HEK293 (cell line): ENCODE measurements around the gene DCHS1.
A peak's percentile ranks its signal among the peaks of the same experiment; 100 is the strongest.

Source experiments
- HOXD13 ChIP-seq: sonication (generic); formaldehyde crosslinking; IDR thresholded peaks from 2 replicates; pipeline ENCODE4 v1.8.0; 2022; ENCODE audit warnings: missing genetic modification reagents, borderline replicate concordance
- KLF1 ChIP-seq: fragments of 450-650 bp; formaldehyde crosslinking; IDR thresholded peaks from 2 replicates; pipeline ENCODE4 v1.5.1; 2016; ENCODE audit warnings: missing biosample characterization, missing genetic modification characterization
- KLF7 ChIP-seq: fragments of 450-650 bp; formaldehyde crosslinking; IDR thresholded peaks from 2 replicates; pipeline ENCODE4 v1.5.1; 2016; ENCODE audit warnings: missing biosample characterization, missing genetic modification characterization, borderline replicate concordance
- PRDM1 ChIP-seq: fragments of 450-650 bp; formaldehyde crosslinking; IDR thresholded peaks from 2 replicates; pipeline ENCODE4; 2016; ENCODE audit warnings: missing biosample characterization, missing genetic modification characterization
- PRDM2 ChIP-seq: fragments of 450-650 bp; formaldehyde crosslinking; IDR thresholded peaks from 2 replicates; pipeline ENCODE4 v1.5.1; 2016; ENCODE audit warnings: missing biosample characterization, missing genetic modification characterization, borderline replicate concordance
- REPIN1 ChIP-seq: fragments of 450-650 bp; formaldehyde crosslinking; IDR thresholded peaks from 2 replicates; pipeline ENCODE4 v1.5.1; 2017; ENCODE audit warnings: missing biosample characterization, missing genetic modification characterization, low read depth
- SETDB1 ChIP-seq: IDR thresholded peaks from one replicate; pipeline ENCODE4 v1.6.1; 2017; ENCODE audit warnings: mild to moderate bottlenecking, low read length, moderate library complexity, mixed read lengths; ENCODE audit not compliant: insufficient read length
- ZBTB17 ChIP-seq: fragments of 450-650 bp; formaldehyde crosslinking; IDR thresholded peaks from 2 replicates; pipeline ENCODE4 v1.5.1; 2016; ENCODE audit warnings: missing biosample characterization, missing genetic modification characterization
- ZBTB20 ChIP-seq: fragments of 450-650 bp; formaldehyde crosslinking; IDR thresholded peaks from 2 replicates; pipeline ENCODE4 v1.5.1; 2016; ENCODE audit warnings: missing biosample characterization, missing genetic modification characterization
- ZBTB6 ChIP-seq: fragments of 450-650 bp; formaldehyde crosslinking; IDR thresholded peaks from 2 replicates; pipeline ENCODE4 v1.5.1; 2017; ENCODE audit warnings: missing biosample characterization, missing genetic modification characterization
- ZNF211 ChIP-seq: fragments of 450-650 bp; formaldehyde crosslinking; IDR thresholded peaks from 2 replicates; pipeline ENCODE4 v1.5.1; 2016; ENCODE audit warnings: low read depth, missing biosample characterization, missing genetic modification characterization
- ZNF223 ChIP-seq: fragments of 450-650 bp; formaldehyde crosslinking; IDR thresholded peaks from 2 replicates; pipeline ENCODE4 v1.5.1; 2016; ENCODE audit warnings: missing biosample characterization, missing genetic modification characterization
- ZNF23 ChIP-seq: fragments of 450-650 bp; formaldehyde crosslinking; IDR thresholded peaks from 2 replicates; pipeline ENCODE4 v1.5.1; 2016; ENCODE audit warnings: missing biosample characterization, missing genetic modification characterization, borderline replicate concordance
- ZNF239 ChIP-seq: fragments of 450-650 bp; formaldehyde crosslinking; IDR thresholded peaks from 2 replicates; pipeline ENCODE4 v1.5.1; 2016; ENCODE audit warnings: missing biosample characterization, missing genetic modification characterization
- ZNF24 ChIP-seq: fragments of 450-650 bp; formaldehyde crosslinking; IDR thresholded peaks from 2 replicates; pipeline ENCODE4 v1.5.1; 2016; ENCODE audit warnings: missing biosample characterization, missing genetic modification characterization
- ZNF350 ChIP-seq: fragments of 450-650 bp; formaldehyde crosslinking; IDR thresholded peaks from 2 replicates; pipeline ENCODE4 v1.5.0; 2017; ENCODE audit warnings: missing biosample characterization, mild to moderate bottlenecking, missing genetic modification characterization
- ZNF37A ChIP-seq: fragments of 450-650 bp; IDR thresholded peaks from 2 replicates; pipeline ENCODE4 v1.5.1; 2018; ENCODE audit warnings: missing biosample characterization, missing genetic modification characterization
- ZNF391 ChIP-seq: fragments of 450-650 bp; formaldehyde crosslinking; IDR thresholded peaks from 2 replicates; pipeline ENCODE4 v1.5.1; 2016; ENCODE audit warnings: low read depth, missing biosample characterization, missing genetic modification characterization, borderline replicate concordance
- ZNF398 ChIP-seq: fragments of 450-650 bp; formaldehyde crosslinking; IDR thresholded peaks from 2 replicates; pipeline ENCODE4 v1.5.1; 2017; ENCODE audit warnings: missing biosample characterization, missing genetic modification characterization
- ZNF501 ChIP-seq: fragments of 450-650 bp; formaldehyde crosslinking; IDR thresholded peaks from 2 replicates; pipeline ENCODE4 v1.5.1; 2016; ENCODE audit warnings: missing biosample characterization, missing genetic modification characterization
- ZNF571 ChIP-seq: fragments of 450-650 bp; formaldehyde crosslinking; IDR thresholded peaks from 2 replicates; pipeline ENCODE4 v1.5.0; 2017; ENCODE audit warnings: missing biosample characterization, missing genetic modification characterization
- ZNF600 ChIP-seq: fragments of 450-650 bp; formaldehyde crosslinking; IDR thresholded peaks from 2 replicates; pipeline ENCODE4 v1.5.1; 2016; ENCODE audit warnings: missing biosample characterization, missing genetic modification characterization
- ZNF654 ChIP-seq: fragments of 450-650 bp; formaldehyde crosslinking; IDR thresholded peaks from 2 replicates; pipeline ENCODE4 v1.5.1; 2016; ENCODE audit warnings: low read depth, missing biosample characterization, missing genetic modification characterization
- ZNF660 ChIP-seq: fragments of 450-650 bp; IDR thresholded peaks from 2 replicates; pipeline ENCODE4 v1.5.1; 2018; ENCODE audit warnings: missing biosample characterization, mild to moderate bottlenecking, missing genetic modification characterization
- ZNF747 ChIP-seq: fragments of 450-650 bp; formaldehyde crosslinking; IDR thresholded peaks from 2 replicates; pipeline ENCODE4 v1.5.1; 2016; ENCODE audit warnings: missing biosample characterization, missing genetic modification characterization
- ZNF785 ChIP-seq: fragments of 450-650 bp; formaldehyde crosslinking; IDR thresholded peaks from 2 replicates; pipeline ENCODE4 v1.5.1; 2016; ENCODE audit warnings: missing biosample characterization, missing genetic modification characterization
- TF ChIP-seq, protein P1 (sequence below): fragments of 450-650 bp; formaldehyde crosslinking; IDR thresholded peaks from 2 replicates; pipeline ENCODE4 v1.5.1; 2016; ENCODE audit warnings: missing biosample characterization, missing genetic modification characterization
- TF ChIP-seq, protein P2 (sequence below): fragments of 450-650 bp; formaldehyde crosslinking; IDR thresholded peaks from 2 replicates; pipeline ENCODE4 v1.5.1; 2016; ENCODE audit warnings: missing biosample characterization, missing genetic modification characterization
- TF ChIP-seq, protein P3 (sequence below): sonication (generic); formaldehyde crosslinking; IDR thresholded peaks from 2 replicates; pipeline ENCODE4 v1.8.1; 2022; ENCODE audit warnings: mild to moderate bottlenecking, moderate library complexity, missing genetic modification reagents

Gene DCHS1

DNA sequence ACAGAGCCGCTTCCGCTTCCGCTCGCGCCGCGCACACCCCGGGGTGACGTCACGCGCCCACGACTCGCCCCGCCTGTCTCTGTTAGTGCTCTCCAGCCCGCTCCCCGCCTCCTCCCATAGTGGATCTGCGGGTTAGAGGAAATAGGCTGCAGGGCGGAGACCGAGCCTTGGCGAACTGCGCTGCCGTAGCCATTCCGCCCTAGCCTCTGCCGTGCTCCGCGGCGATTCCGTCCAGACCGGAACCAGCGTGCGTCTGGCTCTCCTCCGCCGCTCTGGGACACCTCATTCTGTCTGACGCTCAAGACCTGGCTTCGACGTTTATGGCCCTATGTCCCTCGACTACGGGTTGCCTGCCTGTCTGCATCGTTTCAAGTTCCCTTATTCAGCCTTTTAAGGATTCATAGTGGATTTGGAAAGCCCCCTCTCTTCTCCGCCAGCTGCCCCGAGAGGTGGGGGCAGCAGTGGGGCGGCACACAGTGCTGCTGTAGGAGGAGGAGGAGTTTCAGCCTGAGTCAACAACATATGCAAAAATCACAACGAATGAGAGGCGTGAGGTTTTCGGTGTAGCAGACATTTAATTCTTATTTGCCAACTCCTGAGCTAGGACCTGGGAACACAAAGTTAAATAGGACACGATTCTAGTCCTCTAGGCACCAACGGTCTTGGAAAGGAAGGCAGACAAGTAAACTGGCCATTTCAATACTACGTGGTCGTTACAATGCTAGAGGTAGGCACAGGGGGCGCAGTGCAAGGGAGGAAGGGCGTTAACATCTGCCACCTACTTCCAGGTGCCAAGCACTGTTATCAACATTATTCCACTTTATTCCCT lies 43.2 kb downstream of the DCHS1 start, which contains the start of gene TAF10 (continued):
- TF ChIP-seq ZNF391 (peak; percentile 73; the same call in 1 of the 2 replicates), ZNF600 (tag by site-specific recombination) (peak; percentile 82), PRDM2 (tag by site-specific recombination) (no peak), ZBTB20 (tag by site-specific recombination) (peak; percentile 76; the same call in 1 of the 2 replicates), ZNF398 (tag by site-specific recombination) (peak; percentile 20; the same call in 1 of the 2 replicates), PRDM1 (tag by site-specific recombination) (no peak), ZNF350 (tag by site-specific recombination) (no peak), SETDB1 (no peak), ZBTB17 (tag by site-specific recombination) (peak; percentile 98), ZNF785 (no peak), ZNF654 (tag by site-specific recombination) (no peak), ZNF239 (tag by site-specific recombination) (no peak), KLF1 (tag by site-specific recombination) (no peak; the same call in 1 of the 2 replicates), ZNF24 (tag by site-specific recombination) (0 out of 2 replicates have a peak, but pooled peaks have one; percentile 37), ZNF223 (no peak), ZNF571 (tag by site-specific recombination) (no peak), KLF7 (tag by site-specific recombination) (0 out of 2 replicates have a peak, but pooled peaks have one; percentile 11), HOXD13 (CRISPR knock-in tag) (no peak; the same call in 1 of the 2 replicates), ZNF37A (tag by site-specific recombination) (no peak), ZNF23 (tag by site-specific recombination) (no peak), ZBTB6 (tag by site-specific recombination) (no peak), ZNF211 (tag by site-specific recombination) (no peak), REPIN1 (tag by site-specific recombination) (no peak), ZNF747 (tag by site-specific recombination) (no peak), ZNF660 (no peak), ZNF501 (tag by site-specific recombination) (peak; percentile 72; the same call in 1 of the 2 replicates)
- TF ChIP-seq, protein P1, sequence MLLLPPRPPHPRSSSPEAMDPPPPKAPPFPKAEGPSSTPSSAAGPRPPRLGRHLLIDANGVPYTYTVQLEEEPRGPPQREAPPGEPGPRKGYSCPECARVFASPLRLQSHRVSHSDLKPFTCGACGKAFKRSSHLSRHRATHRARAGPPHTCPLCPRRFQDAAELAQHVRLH = no peak
- TF ChIP-seq, protein P2, sequence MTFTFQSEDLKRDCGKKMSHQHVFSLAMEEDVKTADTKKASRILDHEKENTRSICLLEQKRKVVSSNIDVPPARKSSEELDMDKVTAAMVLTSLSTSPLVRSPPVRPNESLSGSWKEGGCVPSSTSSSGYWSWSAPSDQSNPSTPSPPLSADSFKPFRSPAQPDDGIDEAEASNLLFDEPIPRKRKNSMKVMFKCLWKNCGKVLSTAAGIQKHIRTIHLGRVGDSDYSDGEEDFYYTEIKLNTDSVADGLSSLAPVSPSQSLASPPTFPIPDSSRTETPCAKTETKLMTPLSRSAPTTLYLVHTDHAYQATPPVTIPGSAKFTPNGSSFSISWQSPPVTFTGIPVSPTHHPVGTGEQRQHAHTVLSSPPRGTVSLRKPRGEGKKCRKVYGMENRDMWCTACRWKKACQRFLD = no peak
- TF ChIP-seq, protein P3, sequence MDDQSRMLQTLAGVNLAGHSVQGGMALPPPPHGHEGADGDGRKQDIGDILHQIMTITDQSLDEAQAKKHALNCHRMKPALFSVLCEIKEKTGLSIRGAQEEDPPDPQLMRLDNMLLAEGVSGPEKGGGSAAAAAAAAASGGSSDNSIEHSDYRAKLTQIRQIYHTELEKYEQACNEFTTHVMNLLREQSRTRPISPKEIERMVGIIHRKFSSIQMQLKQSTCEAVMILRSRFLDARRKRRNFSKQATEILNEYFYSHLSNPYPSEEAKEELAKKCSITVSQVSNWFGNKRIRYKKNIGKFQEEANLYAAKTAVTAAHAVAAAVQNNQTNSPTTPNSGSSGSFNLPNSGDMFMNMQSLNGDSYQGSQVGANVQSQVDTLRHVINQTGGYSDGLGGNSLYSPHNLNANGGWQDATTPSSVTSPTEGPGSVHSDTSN (CRISPR knock-in tag) = peak; percentile 81
